Choroid plexus epithelial cell (primary cell): Measurements from ENCODE around the gene GEMIN4.

ENCODE experiments used
- DNase-seq: peaks from one replicate; pipeline ENCODE4 v3.0.0-alpha.2; 2010; ENCODE audit warnings: low read depth
- H3K4me3 ChIP-seq: 2 replicates; pipeline ENCODE4 v1.5.1; 2011; ENCODE audit warnings: low read depth, mild to moderate bottlenecking, control low read depth, low read length, moderate library complexity
- TF ChIP-seq, protein P1 (sequence below): conservative IDR thresholded peaks from 2 replicates; pipeline ENCODE4 v1.5.1; 2011; ENCODE audit warnings: low read depth, mild to moderate bottlenecking, control low read depth, inconsistent platforms, low read length, moderate library complexity

Gene GEMIN4

GRCh38 chr17:752002-752619 lies at the start of gene GEMIN4:
Gene GEMIN4, minus strand, starts transcription at chr17:752264. Its CDS starts 122 bp downstream, at chr17:752142.
- peak within 1 kb of the TSS; percentile 75 for H3K4me3 ChIP-seq
- DNase-seq, result peak; percentile 90

DNA sequence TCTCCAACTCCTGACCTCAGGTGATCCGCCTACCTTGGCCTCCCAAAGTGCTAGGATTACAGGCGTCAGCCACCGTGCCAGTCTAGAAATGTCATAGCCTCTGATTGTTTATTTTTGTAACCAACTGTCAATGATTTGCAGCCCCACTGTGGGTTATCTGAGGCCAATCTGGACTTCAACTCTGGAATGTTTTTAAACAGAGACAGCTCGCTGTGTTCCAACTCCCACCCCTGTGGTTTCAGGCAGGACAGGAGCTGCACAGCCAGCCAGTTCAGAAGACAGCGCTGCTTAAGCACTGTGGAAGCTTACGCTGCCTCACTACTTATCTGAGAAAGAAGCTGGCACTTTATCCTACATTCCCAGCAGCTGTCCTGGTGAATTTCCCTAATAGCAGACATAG lies 49.6 kb upstream of the GEMIN4 start:
- peak; percentile 62 for DNase-seq
- TF ChIP-seq, protein P1, sequence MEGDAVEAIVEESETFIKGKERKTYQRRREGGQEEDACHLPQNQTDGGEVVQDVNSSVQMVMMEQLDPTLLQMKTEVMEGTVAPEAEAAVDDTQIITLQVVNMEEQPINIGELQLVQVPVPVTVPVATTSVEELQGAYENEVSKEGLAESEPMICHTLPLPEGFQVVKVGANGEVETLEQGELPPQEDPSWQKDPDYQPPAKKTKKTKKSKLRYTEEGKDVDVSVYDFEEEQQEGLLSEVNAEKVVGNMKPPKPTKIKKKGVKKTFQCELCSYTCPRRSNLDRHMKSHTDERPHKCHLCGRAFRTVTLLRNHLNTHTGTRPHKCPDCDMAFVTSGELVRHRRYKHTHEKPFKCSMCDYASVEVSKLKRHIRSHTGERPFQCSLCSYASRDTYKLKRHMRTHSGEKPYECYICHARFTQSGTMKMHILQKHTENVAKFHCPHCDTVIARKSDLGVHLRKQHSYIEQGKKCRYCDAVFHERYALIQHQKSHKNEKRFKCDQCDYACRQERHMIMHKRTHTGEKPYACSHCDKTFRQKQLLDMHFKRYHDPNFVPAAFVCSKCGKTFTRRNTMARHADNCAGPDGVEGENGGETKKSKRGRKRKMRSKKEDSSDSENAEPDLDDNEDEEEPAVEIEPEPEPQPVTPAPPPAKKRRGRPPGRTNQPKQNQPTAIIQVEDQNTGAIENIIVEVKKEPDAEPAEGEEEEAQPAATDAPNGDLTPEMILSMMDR, result no peak
- H3K4me3 ChIP-seq, result no peak overlapping the region

More at GRCh38 chr17:752002-752619, at the start of gene GEMIN4:
- TF ChIP-seq, protein P1, result peak; percentile 80

GRCh38 chr17:800446-801242 lies 48.6 kb upstream of the GEMIN4 start:
- H3K4me3 ChIP-seq, result no peak overlapping the region
- TF ChIP-seq, protein P1, result no peak
- no peak for DNase-seq

GRCh38 chr17:799261-799660 lies 47.2 kb upstream of the GEMIN4 start:
- no peak for DNase-seq
- TF ChIP-seq, protein P1, result no peak
- H3K4me3 ChIP-seq, result no peak overlapping the region

- DNase-seq, result no peak
- TF ChIP-seq, protein P1, result no peak
- H3K4me3 ChIP-seq, result no peak overlapping the region
Measured at GRCh38 chr17:798246-798645, 46.2 kb upstream of the GEMIN4 start.

DNA sequence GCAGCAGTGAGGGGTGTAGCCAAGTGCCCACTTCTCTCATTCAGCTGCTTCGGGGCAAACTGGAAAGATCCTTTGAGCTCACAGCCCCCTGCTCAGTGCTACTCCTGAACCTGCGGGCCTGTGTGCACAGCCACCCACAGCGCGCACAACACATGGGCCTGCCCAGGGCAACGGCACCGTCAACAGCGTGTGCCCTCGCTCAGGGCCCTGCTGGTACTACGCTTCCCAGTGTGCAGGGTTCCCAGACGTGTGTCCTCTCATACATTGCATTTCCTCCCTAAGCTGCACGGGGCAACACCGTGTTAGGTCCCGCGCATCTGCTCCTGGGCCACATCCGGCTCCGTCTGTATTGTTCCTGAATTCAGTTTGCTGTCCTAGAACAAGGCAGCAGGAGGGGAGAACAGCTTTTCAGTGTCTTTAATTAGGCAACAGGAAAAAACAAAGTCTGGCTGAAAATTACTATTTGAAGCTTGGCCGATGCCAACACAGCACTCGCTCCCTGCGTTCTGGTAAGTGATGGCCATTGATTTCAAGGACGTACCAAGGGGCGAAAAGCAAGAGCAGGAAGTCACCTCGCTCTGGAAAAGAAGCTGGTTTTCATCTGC lies 45.3 kb upstream of the GEMIN4 start:
- DNase-seq, result no peak
- H3K4me3 ChIP-seq, result no peak overlapping the region
- TF ChIP-seq, protein P1, result no peak
